Activated B cell treated with CpG ODN at 0.5 μM for 24 hours (primary cell): ENCODE data around the gene PLIN1. TPM values are rescaled to one million over a fixed set of nuclear protein-coding genes. Genes with fewer than 3 reads are reported as not detected.

ENCODE experiments used
- ATAC-seq: fragments of 200-7000 bp; cut with Tn5 transposase; one replicate; pipeline ENCODE4 v1.10.0; 2021; ENCODE audit warnings: low read depth, mild to moderate bottlenecking, moderate library complexity
- CTCF ChIA-PET: fragments of 350-600 bp; sonication (Branson Sonifier 250); formaldehyde crosslinking; loops from one replicate; lab custom pipeline; 2021; ENCODE audit warnings: antibody characterized with exemption; lab: Charles Lee
- POLR2A ChIA-PET: fragments of 350-600 bp; sonication (Branson Sonifier 250); formaldehyde crosslinking; loops from one replicate; lab custom pipeline; 2021; ENCODE audit warnings: antibody characterized with exemption; lab: Charles Lee
- DNase-seq: peaks from one replicate; pipeline ENCODE4 v3.0.0; 2022
- H3K27ac Mint-ChIP-seq: one replicate; pipeline ENCODE4 v1.8.0; 2020; ENCODE audit warnings: mixed read lengths
- H3K27me3 Mint-ChIP-seq: one replicate; pipeline ENCODE4 v1.8.0; 2021; ENCODE audit warnings: mixed read lengths
- H3K36me3 Mint-ChIP-seq: one replicate; pipeline ENCODE4 v1.8.0; 2021; ENCODE audit warnings: low read depth, mixed read lengths
- H3K4me1 Mint-ChIP-seq: one replicate; pipeline ENCODE4 v1.8.0; 2021; ENCODE audit warnings: mixed read lengths
- H3K4me3 Mint-ChIP-seq: one replicate; pipeline ENCODE4 v1.8.0; 2020; ENCODE audit warnings: mild to moderate bottlenecking, mixed read lengths
- H3K9me3 Mint-ChIP-seq: one replicate; pipeline ENCODE4 v1.8.0; 2020; ENCODE audit warnings: mixed read lengths
- intact Hi-C: fragments of 100-400 bp; cut with micrococcal nuclease; formaldehyde crosslinking; loops from one replicate; pipeline ENCODE4 v1.15.1; 2024
- total RNA-seq: library from RNA; stranded (reverse); gene quantifications from 2 replicates; pipeline ENCODE4 v1.2.3, GENCODE V29; 2022
- TF ChIP-seq, protein P1 (sequence below): fragments of 200-600 bp; IDR thresholded peaks from one replicate; pipeline ENCODE4 v1.8.0; 2022; ENCODE audit warnings: antibody characterized with exemption, mild to moderate bottlenecking

The PLIN1 gene
- total RNA-seq, 1 donor from 2014 or later: 0.27 TPM

DNA sequence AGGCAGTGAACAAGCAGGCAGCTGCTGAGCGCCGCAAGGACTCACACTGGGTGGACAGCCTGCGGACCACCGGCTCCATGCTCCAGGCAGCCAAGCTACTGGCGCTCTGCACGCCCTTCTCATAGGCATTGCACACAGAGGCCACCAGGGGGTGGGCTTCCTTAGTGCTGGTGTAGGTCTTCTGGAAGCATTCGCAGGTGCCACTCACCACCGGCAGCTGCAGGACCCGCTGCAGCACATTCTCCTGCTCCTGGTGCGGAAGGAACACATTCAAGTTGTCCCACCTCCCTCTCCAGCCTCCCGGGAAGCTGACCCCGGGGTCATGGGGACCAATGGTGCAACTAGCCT is 6.0 kb downstream of the PLIN1 start:
- DNase-seq (no peak), ATAC-seq (peak; percentile 42)
- no peaks in the 10 kb centered on the region for H3K9me3 Mint-ChIP-seq
- ChIA-PET POLR2A (no interaction called here), CTCF (no interaction called here)
- no peaks in the 10 kb centered on the region for H3K4me1 Mint-ChIP-seq
- H3K4me3 Mint-ChIP-seq: no peak overlapping the region
- H3K36me3 Mint-ChIP-seq: no peaks in the 10 kb centered on the region
- H3K27me3 Mint-ChIP-seq: peaks cover 2% of the 10 kb centered on the region
- no peak overlapping the region for H3K27ac Mint-ChIP-seq
- TF ChIP-seq, protein P1, sequence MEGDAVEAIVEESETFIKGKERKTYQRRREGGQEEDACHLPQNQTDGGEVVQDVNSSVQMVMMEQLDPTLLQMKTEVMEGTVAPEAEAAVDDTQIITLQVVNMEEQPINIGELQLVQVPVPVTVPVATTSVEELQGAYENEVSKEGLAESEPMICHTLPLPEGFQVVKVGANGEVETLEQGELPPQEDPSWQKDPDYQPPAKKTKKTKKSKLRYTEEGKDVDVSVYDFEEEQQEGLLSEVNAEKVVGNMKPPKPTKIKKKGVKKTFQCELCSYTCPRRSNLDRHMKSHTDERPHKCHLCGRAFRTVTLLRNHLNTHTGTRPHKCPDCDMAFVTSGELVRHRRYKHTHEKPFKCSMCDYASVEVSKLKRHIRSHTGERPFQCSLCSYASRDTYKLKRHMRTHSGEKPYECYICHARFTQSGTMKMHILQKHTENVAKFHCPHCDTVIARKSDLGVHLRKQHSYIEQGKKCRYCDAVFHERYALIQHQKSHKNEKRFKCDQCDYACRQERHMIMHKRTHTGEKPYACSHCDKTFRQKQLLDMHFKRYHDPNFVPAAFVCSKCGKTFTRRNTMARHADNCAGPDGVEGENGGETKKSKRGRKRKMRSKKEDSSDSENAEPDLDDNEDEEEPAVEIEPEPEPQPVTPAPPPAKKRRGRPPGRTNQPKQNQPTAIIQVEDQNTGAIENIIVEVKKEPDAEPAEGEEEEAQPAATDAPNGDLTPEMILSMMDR: no peak
- intact Hi-C loops: no loop called here

DNA sequence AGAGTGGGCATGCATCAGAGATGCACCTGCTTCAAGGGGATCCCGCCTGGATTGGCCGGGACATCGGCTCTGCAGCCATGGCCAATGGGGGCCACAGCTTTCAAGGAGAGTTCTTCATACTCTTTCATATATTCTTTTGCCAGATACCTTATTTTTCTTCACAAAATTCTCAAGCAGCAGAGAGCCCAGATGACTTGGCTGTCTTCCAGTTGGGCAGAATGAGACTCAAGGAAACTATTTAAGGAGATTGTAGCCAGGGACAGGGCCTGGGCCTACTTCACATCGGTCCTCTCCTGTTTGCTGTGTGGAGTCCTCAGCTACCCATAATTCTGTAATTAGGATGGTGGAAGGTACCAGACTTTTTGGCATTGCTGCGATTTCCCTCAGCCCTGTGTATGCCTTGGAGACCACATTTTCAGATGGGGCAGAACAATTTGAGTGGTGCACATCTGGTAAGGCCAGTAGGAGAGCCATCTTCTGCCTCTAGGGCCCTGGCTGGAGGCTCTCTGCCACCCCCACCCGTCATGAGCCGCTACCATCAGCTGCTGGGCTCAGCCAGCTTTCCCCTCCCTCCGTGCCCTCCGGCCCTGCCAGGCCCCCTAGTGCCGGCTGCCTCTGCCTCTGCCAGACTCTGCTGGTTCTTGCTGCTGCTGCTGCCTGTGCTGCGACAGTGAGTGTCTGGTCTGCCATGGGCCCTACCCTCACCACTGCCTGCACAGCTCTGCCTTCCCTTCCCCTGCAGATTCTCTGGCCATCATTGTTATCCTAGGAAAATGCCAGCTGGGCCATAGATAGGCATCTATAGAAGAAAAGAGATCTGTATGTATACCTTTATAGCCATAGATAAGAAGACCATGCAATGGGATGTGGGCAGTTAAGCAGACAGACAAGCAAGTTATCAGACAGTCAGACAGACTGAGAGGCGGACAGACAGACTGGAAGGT is 6.7 kb downstream of the PLIN1 start:
- DNase-seq: no peak
- intact Hi-C loops: no loop called here
- no peak overlapping the region for H3K27ac Mint-ChIP-seq
- H3K9me3 Mint-ChIP-seq: no peaks in the 10 kb centered on the region
- no peaks in the 10 kb centered on the region for H3K4me1 Mint-ChIP-seq
- no peaks in the 10 kb centered on the region for H3K36me3 Mint-ChIP-seq
- H3K4me3 Mint-ChIP-seq: no peak overlapping the region
- ChIA-PET POLR2A (no interaction called here), CTCF (no interaction called here)
- peaks cover 6% of the 10 kb centered on the region for H3K27me3 Mint-ChIP-seq
- no peak for ATAC-seq
- TF ChIP-seq, protein P1: no peak

GRCh38 chr15:89671687-89672086 is 7.5 kb downstream of the PLIN1 start:
- ChIA-PET POLR2A (no interaction called here), CTCF (no interaction called here)
- H3K27ac Mint-ChIP-seq: no peak overlapping the region
- TF ChIP-seq, protein P1: no peak
- intact Hi-C loops: no loop called here
- H3K4me1 Mint-ChIP-seq: no peaks in the 10 kb centered on the region
- H3K4me3 Mint-ChIP-seq: no peak overlapping the region
- H3K27me3 Mint-ChIP-seq: peaks cover 7% of the 10 kb centered on the region
- DNase-seq (no peak), ATAC-seq (no peak)
- H3K36me3 Mint-ChIP-seq: no peaks in the 10 kb centered on the region
- no peaks in the 10 kb centered on the region for H3K9me3 Mint-ChIP-seq

DNA sequence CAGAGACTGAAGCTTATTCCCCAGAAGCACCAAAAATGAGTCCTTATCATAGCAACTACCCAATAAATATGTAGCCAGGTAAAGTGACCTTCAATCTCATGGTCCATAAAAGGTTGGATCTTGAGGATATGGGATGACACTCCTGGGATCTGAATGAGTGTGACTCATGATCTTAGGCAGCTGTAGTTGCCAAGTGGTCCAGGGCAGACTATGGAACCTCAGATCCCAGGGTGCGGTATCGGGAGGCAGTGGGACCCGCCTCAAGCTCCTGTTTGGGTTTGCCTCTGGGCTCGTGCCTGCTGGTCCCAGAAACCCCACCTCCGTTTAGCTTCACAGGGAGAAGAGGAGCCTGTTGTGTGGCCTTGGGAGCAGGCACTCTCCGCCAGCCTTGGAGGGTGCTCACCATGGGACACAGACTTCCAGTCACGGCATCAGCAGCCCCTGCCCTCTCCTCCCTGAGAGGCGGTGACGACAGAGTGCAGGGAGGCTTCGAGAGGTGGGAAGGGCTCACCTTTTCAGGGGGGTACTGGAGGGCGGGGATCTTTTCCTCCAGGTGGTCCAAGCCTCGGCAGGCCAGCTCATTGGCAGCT is 8.1 kb downstream of the PLIN1 start:
- TF ChIP-seq, protein P1: no peak
- no peak overlapping the region for H3K4me3 Mint-ChIP-seq
- H3K4me1 Mint-ChIP-seq: no peaks in the 10 kb centered on the region
- no peak overlapping the region for H3K27ac Mint-ChIP-seq
- CTCF ChIA-PET: no interaction called here
- POLR2A ChIA-PET: no interaction called here
- ATAC-seq: no peak
- no peak for DNase-seq
- H3K27me3 Mint-ChIP-seq: peaks cover 12% of the 10 kb centered on the region
- no peaks in the 10 kb centered on the region for H3K36me3 Mint-ChIP-seq
- intact Hi-C loops: no loop called here
- H3K9me3 Mint-ChIP-seq: no peaks in the 10 kb centered on the region

- DNase-seq: no peak
- Mint-ChIP-seq H3K4me1 (no peaks in the 10 kb centered on the region), H3K36me3 (no peaks in the 10 kb centered on the region), H3K27me3 (peaks cover 13% of the 10 kb centered on the region), H3K27ac (no peak overlapping the region), H3K9me3 (no peaks in the 10 kb centered on the region), H3K4me3 (no peak overlapping the region)
- TF ChIP-seq, protein P1: no peak
- CTCF ChIA-PET: no interaction called here
- no peak for ATAC-seq
- POLR2A ChIA-PET: no interaction called here
- intact Hi-C loops: no loop called here
These were observed 9.2 kb downstream of the PLIN1 start for GRCh38 chr15:89669941-89670340.
